Measurements from ENCODE around the gene ARID2. TPM values are rescaled to one million over a fixed set of nuclear protein-coding genes. Genes with fewer than 3 reads are reported as not detected.
A peak's percentile ranks its signal among the peaks of the same experiment; 100 is the strongest.

The ARID2 gene
- total and polyA plus RNA-seq, 5 donors, result 5.4 to 21.0 (median 19.3) TPM

DNA sequence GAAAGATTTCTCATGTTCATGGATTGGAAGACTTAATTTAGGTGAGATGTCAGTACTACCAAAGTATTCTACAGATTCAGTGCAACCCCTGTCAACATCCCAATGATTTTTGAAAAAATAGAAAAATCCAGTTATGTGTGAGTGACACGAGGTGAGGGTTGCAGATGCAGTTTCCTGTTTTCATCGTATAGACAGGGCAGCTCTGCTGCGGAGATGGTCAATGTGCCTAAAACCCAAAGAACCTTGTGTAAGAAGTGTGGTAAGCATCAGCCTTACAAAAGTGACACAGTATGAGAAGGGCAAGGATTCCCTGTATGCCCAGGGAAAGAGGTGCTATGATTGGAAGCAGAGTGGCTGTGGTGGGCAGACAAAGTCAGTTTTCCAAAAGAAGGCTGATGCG is 166.5 kb downstream of the ARID2 start:
- Histone ChIP-seq H3K4me3 (ENCODE audit: low read length) (no peak overlapping the region), H3K27me3 (ENCODE audit: control insufficient read depth, insufficient read depth) (no peaks in the 10 kb centered on the region), H3K4me1 (ENCODE audit: control insufficient read depth, insufficient read depth, low read length) (no peaks in the 10 kb centered on the region), H3K27ac (ENCODE audit: low read length) (no peak overlapping the region), H3K9me3 (ENCODE audit: control insufficient read depth, low read length) (no peaks in the 10 kb centered on the region)
- DNase-seq (no peak), ATAC-seq (no peak)
- 87% methylated on average over 4 of the region's 4 CpGs for WGBS
- intact Hi-C loops (cut with DNase I), result no loop called here

DNA sequence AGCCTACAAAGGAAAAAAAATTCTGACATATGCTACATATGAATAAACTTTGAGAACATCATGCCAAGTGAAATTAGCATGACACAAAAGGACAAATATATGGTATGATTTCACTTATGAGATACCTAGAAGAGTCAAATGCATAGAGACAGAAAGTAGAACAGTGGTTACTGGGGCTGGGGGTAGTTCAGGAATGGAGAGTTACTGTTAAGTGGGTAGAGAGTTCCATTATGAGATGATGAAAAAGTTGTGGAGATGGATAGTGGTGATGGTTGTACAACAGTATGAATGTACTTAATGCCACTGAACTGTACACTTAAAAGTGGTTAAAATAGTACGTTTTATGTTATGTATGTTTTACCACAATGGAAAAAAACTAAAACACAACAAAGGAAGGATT is 168.6 kb downstream of the ARID2 start:
- DNase-seq (no peak), ATAC-seq (no peak)
- WGBS, result 95% methylated on average over 1 of the region's 1 CpG
- H3K27ac ChIP-seq (ENCODE audit: low read length), result no peak overlapping the region
- no peaks in the 10 kb centered on the region for H3K4me1 ChIP-seq (ENCODE audit: control insufficient read depth, insufficient read depth, low read length)
- no peaks in the 10 kb centered on the region for H3K27me3 ChIP-seq (ENCODE audit: control insufficient read depth, insufficient read depth)
- no peaks in the 10 kb centered on the region for H3K9me3 ChIP-seq (ENCODE audit: control insufficient read depth, low read length)
- intact Hi-C loops (cut with DNase I), result no loop called here
- no peak overlapping the region for H3K4me3 ChIP-seq (ENCODE audit: low read length)

DNA sequence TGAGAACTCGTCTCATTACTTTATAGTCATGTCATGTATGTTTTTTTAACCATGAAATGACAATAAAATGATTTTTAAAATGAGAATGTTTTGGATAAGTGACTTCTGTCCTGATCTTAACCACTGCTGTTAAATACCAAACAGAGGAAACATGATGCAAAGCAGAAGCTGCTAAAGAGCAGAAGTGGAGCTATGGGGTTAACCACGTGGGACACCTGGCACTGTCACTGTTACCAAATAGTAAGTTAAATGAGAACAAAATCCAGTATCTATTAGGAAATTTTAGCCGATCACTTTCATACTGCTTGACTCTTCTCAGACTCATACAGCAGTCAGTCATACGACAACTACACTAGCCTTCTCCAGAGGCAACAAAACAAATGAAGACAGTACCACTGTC is 178.4 kb downstream of the ARID2 start:
- Histone ChIP-seq H3K9me3 (ENCODE audit: control insufficient read depth, low read length) (no peaks in the 10 kb centered on the region), H3K4me1 (ENCODE audit: control insufficient read depth, insufficient read depth, low read length) (no peaks in the 10 kb centered on the region), H3K4me3 (ENCODE audit: low read length) (no peak overlapping the region), H3K27me3 (ENCODE audit: control insufficient read depth, insufficient read depth) (no peaks in the 10 kb centered on the region), H3K27ac (ENCODE audit: low read length) (no peak overlapping the region)
- no peak for ATAC-seq
- intact Hi-C loops (cut with DNase I), result no loop called here
- DNase-seq, result no peak
- 82% methylated on average over 4 of the region's 4 CpGs for WGBS

DNA sequence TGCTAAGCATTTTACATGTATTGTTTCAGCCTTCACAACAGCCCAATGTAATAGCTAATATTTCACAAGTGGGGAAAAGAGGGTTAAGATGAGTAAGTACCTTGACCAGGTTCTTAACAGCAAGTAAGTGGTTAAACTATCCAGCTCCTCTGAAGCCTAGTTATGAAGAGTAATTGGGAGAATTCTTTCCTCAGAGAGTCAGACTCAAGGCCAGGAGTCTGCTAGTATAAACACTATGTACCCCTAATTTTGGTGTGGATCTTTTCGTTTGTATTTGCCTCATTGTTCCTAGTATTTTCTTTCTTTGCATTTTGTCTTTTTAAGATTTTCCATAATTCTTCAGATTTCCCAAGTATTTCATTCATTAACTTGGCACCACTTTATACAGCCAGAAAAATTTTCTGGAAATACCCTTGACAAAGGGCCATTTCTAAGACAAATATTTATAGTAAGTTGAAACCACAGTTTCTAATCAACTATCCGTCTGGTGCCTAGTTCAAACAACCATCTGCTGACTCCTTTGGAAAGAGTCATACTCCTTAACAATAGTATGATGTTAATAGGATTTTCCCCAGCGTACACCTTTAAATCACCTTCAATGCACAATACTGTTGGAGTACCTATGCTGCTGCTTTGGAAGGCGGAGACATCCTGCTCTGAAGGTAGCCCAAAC is 179.7 kb downstream of the ARID2 start:
- Histone ChIP-seq H3K4me1 (ENCODE audit: control insufficient read depth, insufficient read depth, low read length) (no peaks in the 10 kb centered on the region), H3K27ac (ENCODE audit: low read length) (no peak overlapping the region), H3K4me3 (ENCODE audit: low read length) (no peak overlapping the region), H3K9me3 (ENCODE audit: control insufficient read depth, low read length) (no peaks in the 10 kb centered on the region), H3K27me3 (ENCODE audit: control insufficient read depth, insufficient read depth) (no peaks in the 10 kb centered on the region)
- 64% methylated on average over 4 of the region's 4 CpGs for WGBS
- intact Hi-C loops (cut with DNase I), result no loop called here
- ATAC-seq, result no peak
- no peak for DNase-seq

DNA sequence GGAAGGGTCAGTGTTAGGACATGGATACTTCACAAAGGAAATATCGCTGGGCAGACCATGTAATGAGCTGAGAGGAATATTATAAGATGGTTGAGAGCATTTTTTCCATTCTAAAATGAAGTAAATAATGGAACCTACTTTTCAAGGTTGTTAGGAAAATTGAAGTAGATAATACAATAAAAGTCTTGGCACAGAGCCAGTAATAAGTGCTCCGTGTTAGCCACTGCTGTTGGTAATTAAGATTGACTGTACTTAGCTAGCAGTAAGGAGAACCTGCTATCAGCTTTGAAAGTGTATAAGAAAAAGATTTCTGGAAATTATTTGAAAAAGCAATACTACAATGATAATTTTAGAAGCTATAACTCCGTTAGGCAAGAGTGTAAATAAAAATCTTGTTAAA is 183.3 kb downstream of the ARID2 start:
- no peaks in the 10 kb centered on the region for H3K4me1 ChIP-seq (ENCODE audit: control insufficient read depth, insufficient read depth, low read length)
- ATAC-seq, result no peak
- no peaks in the 10 kb centered on the region for H3K27me3 ChIP-seq (ENCODE audit: control insufficient read depth, insufficient read depth)
- no peak for DNase-seq
- 58% methylated on average over 3 of the region's 3 CpGs for WGBS
- no peaks in the 10 kb centered on the region for H3K9me3 ChIP-seq (ENCODE audit: control insufficient read depth, low read length)
- no peak overlapping the region for H3K27ac ChIP-seq (ENCODE audit: low read length)
- intact Hi-C loops (cut with DNase I), result no loop called here
- H3K4me3 ChIP-seq (ENCODE audit: low read length), result no peak overlapping the region

DNA sequence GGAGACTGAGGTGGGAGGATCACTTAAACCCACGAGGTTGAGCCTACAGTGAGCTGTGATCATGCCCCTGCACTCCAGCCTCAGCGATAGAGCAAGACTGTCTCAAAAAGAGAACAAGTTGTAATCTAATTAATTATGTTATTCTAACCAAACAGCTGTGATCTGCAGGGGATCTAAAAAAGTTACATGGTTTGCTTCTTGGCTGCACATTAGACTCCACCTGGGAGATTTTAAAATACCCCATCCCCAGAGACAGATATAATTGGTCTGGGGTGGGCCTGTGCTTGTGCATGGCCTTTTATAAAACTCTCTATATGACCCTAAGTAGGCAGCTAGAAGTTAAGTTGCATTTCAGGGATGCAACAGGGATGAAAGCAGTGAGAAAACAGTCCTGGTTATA is 184.1 kb downstream of the ARID2 start:
- no peak for DNase-seq
- no peaks in the 10 kb centered on the region for H3K4me1 ChIP-seq (ENCODE audit: control insufficient read depth, insufficient read depth, low read length)
- H3K27me3 ChIP-seq (ENCODE audit: control insufficient read depth, insufficient read depth), result no peaks in the 10 kb centered on the region
- H3K4me3 ChIP-seq (ENCODE audit: low read length), result no peak overlapping the region
- H3K9me3 ChIP-seq (ENCODE audit: control insufficient read depth, low read length), result no peaks in the 10 kb centered on the region
- 65% methylated on average over 2 of the region's 2 CpGs for WGBS
- no peak overlapping the region for H3K27ac ChIP-seq (ENCODE audit: low read length)
- ATAC-seq, result no peak
- intact Hi-C loops (cut with DNase I), result no loop called here

DNA sequence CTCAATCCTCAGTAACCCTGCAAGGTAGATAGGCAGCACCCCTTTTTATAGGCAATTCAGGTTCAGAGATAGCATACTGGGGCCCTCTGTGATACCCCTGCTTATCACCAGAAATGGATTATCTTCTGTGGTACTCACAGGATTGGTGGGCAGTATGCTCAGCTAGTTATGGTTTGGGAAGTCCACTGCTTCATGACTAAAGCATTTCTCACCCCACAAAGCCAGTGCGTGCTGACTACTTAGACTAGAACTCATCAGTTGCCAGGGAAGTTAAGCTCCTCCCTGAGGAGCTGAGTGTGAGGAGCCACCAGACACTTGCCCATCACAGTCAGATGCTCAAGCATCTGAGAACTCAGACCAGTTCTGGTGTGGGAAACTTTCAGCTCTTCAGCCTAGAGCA is 184.6 kb downstream of the ARID2 start:
- intact Hi-C loops (cut with DNase I), result no loop called here
- Histone ChIP-seq H3K9me3 (ENCODE audit: control insufficient read depth, low read length) (no peaks in the 10 kb centered on the region), H3K4me1 (ENCODE audit: control insufficient read depth, insufficient read depth, low read length) (no peaks in the 10 kb centered on the region), H3K27me3 (ENCODE audit: control insufficient read depth, insufficient read depth) (no peaks in the 10 kb centered on the region), H3K4me3 (ENCODE audit: low read length) (no peak overlapping the region), H3K27ac (ENCODE audit: low read length) (no peak overlapping the region)
- DNase-seq (no peak), ATAC-seq (peak; percentile 26 to 45)
- 38% methylated on average over 1 of the region's 1 CpG for WGBS

DNA sequence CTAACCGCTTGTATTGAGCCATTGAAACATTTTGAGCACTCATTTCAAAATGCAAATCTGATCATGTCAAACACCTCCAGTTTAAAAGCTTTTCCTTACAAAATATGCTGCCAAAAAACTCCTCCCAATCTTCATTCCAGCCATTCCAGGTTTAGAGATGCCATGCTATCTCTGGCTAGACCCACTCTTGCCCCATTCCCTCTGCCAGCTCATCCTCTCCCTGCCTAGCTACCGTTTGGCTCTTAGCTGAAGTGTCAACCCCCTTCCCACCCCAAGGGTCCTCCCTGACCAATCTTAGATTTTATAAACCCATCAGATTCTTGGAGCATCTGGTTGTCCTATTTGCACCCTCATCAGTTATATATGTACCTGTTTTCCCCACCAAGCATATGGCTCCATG is 185.9 kb downstream of the ARID2 start:
- no peak overlapping the region for H3K27ac ChIP-seq (ENCODE audit: low read length)
- WGBS, result 86% methylated on average over 2 of the region's 2 CpGs
- H3K27me3 ChIP-seq (ENCODE audit: control insufficient read depth, insufficient read depth), result no peaks in the 10 kb centered on the region
- DNase-seq (no peak), ATAC-seq (no peak)
- no peaks in the 10 kb centered on the region for H3K9me3 ChIP-seq (ENCODE audit: control insufficient read depth, low read length)
- H3K4me1 ChIP-seq (ENCODE audit: control insufficient read depth, insufficient read depth, low read length), result no peaks in the 10 kb centered on the region
- H3K4me3 ChIP-seq (ENCODE audit: low read length), result no peak overlapping the region
- intact Hi-C loops (cut with DNase I), result no loop called here

DNA sequence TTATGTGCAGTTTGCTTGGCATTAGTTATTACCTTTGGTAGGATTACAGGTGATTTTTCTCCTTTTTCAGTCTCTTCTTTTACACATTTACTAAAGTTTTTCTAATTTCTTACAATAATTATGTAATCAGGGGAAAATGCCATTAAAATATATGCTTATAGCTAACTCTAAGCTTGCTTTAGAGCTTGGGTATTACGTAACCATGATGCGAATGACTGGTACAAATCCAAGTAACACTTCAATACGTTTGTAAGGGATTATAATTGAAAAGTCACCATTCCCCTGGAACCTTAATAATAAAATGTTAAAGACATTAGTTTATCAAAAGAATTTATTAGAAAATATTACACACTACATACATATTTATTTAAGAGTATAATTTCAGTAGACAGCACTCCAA is 189.3 kb downstream of the ARID2 start:
- intact Hi-C loops (cut with DNase I), result no loop called here
- ATAC-seq, result no peak

DNA sequence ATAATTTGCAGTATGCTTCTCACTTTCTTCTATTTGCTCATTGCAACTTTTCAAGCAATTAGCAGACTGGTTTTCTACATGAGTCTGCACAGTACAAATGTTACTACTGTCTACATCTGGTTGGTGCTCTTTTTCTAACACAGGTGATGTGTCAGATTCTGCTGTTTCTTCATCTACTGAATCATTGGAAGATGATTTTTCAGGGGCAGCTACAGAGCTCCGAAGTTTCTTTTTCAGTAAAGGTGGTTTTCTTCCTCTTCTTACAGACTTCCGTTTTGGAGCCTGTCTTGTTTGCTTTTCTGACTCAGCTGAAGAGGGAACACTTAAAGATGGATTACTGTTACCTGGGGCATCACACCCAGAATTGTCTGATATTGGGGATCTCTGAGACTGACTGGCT is 198.8 kb downstream of the ARID2 start:
- DNase-seq (no peak), ATAC-seq (no peak)
- no peaks in the 10 kb centered on the region for H3K27me3 ChIP-seq (ENCODE audit: control insufficient read depth, insufficient read depth)
- no peak overlapping the region for H3K4me3 ChIP-seq (ENCODE audit: low read length)
- WGBS, result 85% methylated on average over 2 of the region's 2 CpGs
- H3K4me1 ChIP-seq (ENCODE audit: control insufficient read depth, insufficient read depth, low read length), result no peaks in the 10 kb centered on the region
- no peaks in the 10 kb centered on the region for H3K9me3 ChIP-seq (ENCODE audit: control insufficient read depth, low read length)
- H3K27ac ChIP-seq (ENCODE audit: low read length), result no peak overlapping the region
- intact Hi-C loops (cut with DNase I), result no loop called here

More for the DNA sequence above, 189.3 kb downstream of the ARID2 start:
- Histone ChIP-seq H3K4me1 (ENCODE audit: control insufficient read depth, insufficient read depth, low read length) (no peaks in the 10 kb centered on the region), H3K27ac (ENCODE audit: low read length) (no peak overlapping the region), H3K4me3 (ENCODE audit: low read length) (no peak overlapping the region), H3K27me3 (ENCODE audit: control insufficient read depth, insufficient read depth) (no peaks in the 10 kb centered on the region), H3K9me3 (ENCODE audit: control insufficient read depth, low read length) (no peaks in the 10 kb centered on the region)
- WGBS, result 85% methylated on average over 3 of the region's 3 CpGs
- DNase-seq, result no peak

DNA sequence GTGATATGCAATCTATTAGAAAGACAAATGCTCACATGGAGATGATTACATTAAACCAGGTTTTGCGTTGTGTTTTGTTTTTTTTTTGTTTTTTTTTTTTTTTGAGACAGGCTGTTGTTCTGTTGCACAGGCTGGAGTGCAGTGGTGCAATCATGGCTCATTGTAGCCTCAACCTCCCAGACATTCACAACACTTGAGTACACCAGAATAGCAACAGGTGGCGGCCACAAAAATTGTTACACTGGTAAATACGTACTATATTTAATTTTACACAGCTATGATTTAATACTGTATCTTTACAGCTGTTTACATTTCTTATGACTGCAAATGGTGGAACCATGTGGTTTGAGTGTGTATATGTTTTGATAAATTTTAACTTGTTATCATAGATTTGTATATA is 200.9 kb downstream of the ARID2 start:
- 91% methylated on average over 3 of the region's 3 CpGs for WGBS
- Histone ChIP-seq H3K4me1 (ENCODE audit: control insufficient read depth, insufficient read depth, low read length) (no peaks in the 10 kb centered on the region), H3K9me3 (ENCODE audit: control insufficient read depth, low read length) (no peaks in the 10 kb centered on the region), H3K27ac (ENCODE audit: low read length) (no peak overlapping the region), H3K27me3 (ENCODE audit: control insufficient read depth, insufficient read depth) (no peaks in the 10 kb centered on the region), H3K4me3 (ENCODE audit: low read length) (no peak overlapping the region)
- DNase-seq (no peak), ATAC-seq (no peak)
- intact Hi-C loops (cut with DNase I), result no loop called here

DNA sequence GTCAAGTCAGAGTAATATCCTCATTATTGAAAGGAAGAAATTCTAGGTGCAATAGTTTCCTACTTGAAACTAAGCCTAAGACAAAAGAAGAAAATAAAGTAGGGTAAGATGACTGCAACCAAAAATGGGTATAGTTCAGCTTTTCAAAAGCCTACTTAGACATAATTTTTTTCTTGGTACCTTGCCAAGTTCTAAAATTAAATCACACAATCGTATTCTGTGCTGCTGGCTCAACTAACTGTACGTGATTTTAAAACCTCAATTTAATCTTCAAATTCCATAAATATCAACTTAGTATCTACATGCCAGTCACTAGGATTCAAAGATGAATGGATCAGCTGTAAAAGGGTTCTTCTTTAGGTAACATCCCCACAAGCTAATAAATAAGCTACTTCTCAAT is 204.0 kb downstream of the ARID2 start:
- H3K27me3 ChIP-seq (ENCODE audit: control insufficient read depth, insufficient read depth), result no peaks in the 10 kb centered on the region
- DNase-seq, result no peak
- 12% methylated on average over 2 of the region's 2 CpGs for WGBS
- no peak overlapping the region for H3K27ac ChIP-seq (ENCODE audit: low read length)
- H3K4me1 ChIP-seq (ENCODE audit: control insufficient read depth, insufficient read depth, low read length), result no peaks in the 10 kb centered on the region
- intact Hi-C loops (cut with DNase I), result no loop called here
- ATAC-seq, result no peak
- H3K4me3 ChIP-seq (ENCODE audit: low read length), result no peak overlapping the region
- H3K9me3 ChIP-seq (ENCODE audit: control insufficient read depth, low read length), result no peaks in the 10 kb centered on the region
